ENCODE results near the gene SON.

The SON gene

DNA sequence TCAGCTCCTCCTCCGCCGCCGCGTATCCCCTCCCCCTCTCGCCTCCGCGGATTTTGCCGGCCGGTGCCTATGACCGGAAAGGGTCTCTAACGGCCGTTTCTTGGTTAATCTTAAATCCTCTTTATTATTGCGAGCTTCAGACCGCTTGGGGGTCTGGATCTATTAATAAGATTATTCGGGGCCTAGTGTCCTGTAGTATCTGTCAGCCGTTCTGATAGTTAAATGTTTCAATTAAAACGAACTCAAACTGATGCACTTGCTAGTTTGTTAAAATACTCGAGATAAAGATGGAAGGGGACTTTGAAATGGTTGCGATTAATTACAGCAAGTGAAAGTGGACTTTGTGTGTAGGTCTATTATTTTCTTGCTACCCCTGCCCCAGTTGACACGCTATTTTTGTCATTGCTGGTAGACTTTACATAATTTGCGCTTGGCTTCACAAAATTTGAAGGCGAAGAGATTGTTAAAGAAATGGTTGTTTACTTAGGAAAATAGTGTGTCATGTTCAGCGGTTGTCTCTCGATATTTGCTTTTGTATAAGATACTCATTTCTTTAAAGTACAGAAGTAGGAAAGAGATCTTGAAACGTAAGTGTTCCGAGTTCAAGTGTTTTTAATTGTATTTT lies 779 bp downstream of the SON start:
- DNase-seq, result peak; percentile 53 to 64

DNA sequence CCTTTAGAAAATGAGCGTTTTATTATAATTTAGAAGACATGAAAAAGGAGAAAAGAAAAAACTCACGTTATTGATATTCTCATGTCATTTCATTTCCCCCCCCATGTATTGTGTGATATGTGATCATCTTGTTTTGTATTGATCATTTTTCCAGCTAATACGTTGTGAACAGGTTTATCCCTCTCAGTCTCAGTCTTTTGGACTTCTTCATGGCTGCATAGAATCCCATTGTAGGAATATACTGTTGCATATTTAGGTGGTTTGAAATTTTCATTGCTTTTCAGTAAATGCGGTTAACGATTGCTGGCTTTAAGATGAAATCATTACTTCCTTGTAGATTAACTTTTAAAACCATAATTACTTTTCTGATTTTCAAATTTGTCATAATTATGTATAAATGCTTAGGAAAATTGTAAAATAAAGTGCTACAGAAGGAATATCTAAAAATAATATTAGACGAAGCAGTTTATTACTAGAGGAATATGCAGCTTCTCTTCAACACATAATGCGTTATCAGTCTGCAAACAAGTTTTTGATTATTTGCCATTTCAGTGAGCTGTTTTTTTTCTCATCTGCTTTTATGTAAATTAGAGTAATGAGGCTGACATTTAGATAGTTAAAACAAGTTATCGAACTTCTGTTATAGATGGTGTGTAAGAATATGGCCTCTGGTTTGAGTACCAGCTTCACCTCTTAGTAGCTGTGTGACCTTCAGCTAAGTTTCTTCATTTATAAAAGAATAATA lies 1.8 kb downstream of the SON start:
- no peak for DNase-seq

- DNase-seq, result no peak
Observed at GRCh38 chr21:33546086-33546485, 3.2 kb downstream of the SON start.

GRCh38 chr21:33549848-33550771 lies 7.3 kb downstream of the SON start:
- no peak for DNase-seq

DNA sequence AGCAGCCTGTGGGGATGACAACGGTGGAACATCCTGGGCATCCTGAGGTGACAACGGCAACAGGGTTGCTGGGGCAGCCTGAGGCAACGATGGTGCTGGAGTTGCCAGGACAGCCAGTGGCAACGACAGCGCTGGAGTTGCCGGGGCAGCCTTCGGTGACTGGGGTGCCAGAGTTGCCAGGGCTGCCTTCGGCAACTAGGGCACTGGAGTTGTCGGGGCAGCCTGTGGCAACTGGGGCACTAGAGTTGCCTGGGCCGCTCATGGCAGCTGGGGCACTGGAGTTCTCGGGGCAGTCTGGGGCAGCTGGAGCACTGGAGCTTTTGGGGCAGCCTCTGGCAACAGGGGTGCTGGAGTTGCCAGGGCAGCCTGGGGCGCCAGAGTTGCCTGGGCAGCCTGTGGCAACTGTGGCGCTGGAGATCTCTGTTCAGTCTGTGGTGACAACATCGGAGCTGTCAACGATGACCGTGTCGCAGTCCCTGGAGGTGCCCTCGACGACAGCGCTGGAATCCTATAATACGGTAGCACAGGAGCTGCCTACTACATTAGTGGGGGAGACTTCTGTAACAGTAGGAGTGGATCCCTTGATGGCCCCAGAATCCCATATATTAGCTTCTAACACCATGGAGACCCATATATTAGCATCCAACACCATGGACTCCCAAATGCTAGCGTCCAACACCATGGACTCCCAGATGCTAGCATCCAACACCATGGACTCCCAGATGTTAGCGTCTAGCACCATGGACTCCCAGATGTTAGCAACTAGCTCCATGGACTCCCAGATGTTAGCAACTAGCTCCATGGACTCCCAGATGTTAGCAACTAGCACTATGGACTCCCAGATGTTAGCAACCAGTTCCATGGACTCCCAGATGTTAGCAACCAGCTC lies 8.2 kb downstream of the SON start:
- DNase-seq, result no peak

- DNase-seq, result no peak
Observed at GRCh38 chr21:33551664-33552063, 8.8 kb downstream of the SON start.

GRCh38 chr21:33552093-33552998 lies 9.5 kb downstream of the SON start:
- no peak for DNase-seq

- DNase-seq, result no peak
Observed at GRCh38 chr21:33552999-33553598, 10.3 kb downstream of the SON start.

DNA sequence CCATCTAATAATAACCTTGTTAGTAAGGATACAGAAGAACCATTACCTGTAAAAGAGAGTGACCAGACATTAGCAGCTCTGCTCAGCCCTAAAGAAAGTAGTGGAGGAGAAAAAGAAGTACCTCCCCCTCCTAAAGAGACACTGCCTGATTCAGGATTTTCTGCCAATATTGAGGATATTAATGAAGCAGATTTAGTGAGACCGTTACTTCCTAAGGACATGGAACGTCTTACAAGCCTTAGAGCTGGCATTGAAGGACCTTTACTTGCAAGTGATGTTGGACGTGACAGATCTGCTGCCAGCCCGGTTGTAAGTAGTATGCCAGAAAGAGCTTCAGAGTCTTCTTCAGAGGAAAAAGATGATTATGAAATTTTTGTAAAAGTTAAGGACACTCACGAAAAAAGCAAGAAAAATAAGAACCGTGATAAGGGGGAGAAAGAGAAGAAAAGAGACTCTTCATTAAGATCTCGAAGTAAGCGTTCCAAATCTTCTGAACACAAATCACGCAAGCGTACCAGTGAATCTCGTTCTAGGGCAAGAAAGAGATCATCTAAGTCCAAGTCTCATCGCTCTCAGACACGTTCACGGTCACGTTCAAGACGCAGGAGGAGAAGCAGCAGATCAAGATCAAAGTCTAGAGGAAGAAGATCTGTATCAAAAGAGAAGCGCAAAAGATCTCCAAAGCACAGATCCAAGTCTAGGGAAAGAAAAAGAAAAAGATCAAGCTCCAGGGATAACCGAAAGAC lies 11.6 kb downstream of the SON start:
- no peak for DNase-seq

DNA sequence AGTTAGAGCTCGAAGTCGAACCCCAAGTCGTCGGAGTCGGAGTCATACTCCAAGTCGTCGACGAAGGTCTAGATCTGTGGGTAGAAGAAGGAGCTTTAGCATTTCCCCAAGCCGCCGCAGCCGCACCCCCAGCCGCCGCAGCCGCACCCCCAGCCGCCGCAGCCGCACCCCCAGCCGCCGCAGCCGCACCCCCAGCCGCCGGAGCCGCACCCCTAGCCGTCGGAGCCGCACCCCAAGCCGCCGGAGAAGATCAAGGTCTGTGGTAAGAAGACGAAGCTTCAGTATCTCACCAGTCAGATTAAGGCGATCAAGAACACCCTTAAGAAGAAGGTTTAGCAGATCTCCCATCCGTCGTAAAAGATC lies 12.1 kb downstream of the SON start:
- DNase-seq, result no peak

GRCh38 chr21:33557447-33557846 lies 14.6 kb downstream of the SON start:
- no peak for DNase-seq

GRCh38 chr21:33558777-33559421 lies 16.1 kb downstream of the SON start:
- no peak for DNase-seq

GRCh38 chr21:33559813-33560212 lies 17.0 kb downstream of the SON start:
- DNase-seq, result no peak

DNA sequence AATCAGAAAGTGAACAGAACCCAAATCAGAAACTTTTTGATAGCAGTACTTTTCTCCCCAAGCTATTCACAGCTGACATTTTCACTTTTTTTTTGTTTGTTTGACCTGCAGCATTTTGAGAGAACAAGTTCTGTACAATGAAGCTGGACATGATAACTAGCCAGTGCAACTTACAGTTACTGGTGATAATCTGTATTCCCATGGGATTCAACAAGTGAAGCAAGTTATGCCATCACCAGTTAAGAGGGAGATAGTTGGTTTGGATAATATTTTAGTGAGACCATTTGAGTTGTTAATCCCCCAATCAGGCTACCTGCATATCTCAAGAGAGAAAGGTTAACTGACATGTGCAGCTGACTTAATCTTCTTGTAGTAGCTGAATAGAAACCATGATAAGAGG lies 18.1 kb downstream of the SON start:
- no peak for DNase-seq

GRCh38 chr21:33561373-33561772 lies 18.5 kb downstream of the SON start:
- DNase-seq, result no peak

DNA sequence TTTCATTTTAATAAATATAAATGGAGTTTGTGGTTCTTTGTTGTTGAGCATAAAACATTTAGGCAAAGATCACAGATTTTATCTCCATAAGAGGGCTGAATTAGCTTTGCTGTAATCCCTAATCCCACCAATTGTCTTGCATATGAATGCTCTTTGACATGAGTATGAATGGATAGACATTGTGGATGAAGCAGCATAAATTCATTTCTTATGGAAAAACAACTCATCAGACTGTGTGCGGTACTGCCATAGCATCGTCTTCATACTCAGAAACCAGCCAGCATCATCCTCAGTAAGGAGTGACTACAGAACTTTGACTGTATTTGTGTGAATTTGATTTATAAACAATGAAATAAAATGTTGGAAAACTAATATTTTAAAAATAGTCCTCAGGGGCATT lies 19.6 kb downstream of the SON start:
- DNase-seq, result no peak

DNA sequence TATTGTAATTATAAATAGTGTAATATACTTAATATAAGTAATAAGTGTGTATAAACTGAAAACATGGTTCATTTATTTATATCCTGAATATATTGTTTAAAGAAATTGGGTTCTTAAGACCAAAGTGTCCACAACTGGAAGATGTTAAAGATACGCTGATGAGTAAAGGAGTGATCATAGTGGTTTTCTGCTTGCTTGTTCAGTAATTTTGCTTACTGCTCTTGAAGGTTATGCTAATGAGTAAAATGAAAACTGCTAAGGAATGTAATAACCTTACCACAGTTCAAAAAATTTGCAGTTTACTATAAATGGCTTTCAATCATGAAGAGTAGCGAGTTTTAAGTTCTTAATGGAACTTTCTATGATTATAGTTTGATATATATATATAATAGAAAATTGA lies 23.7 kb downstream of the SON start:
- DNase-seq, result no peak

DNA sequence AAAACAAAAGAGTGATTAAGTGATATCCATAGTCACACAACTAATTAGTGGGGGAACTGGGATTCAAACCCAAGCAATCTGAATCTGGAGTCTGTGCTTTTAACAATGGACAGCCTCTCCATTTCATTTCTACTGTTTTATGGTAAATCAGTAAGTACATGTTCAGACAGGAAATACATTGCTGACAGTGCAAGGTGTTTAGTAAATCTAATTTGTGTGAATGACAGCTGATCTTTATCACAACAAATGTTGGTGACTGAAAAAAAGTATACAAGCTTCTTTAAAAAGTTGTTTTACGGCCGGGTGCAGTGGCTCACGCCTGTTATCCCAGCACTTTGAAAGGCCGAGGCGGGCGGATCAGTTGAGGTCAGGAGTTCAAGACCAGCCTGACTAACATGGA lies 25.1 kb downstream of the SON start:
- DNase-seq, result no peak

- DNase-seq, result no peak
Observed at GRCh38 chr21:33568448-33568847, 25.6 kb downstream of the SON start.

GRCh38 chr21:33569991-33570390 lies 27.2 kb downstream of the SON start:
- DNase-seq, result no peak

All from stimulated activated CD4-positive, alpha-beta T cell treated with anti-CD3 and anti-CD28 coated beads, Interleukin-4, amount 100 ng/mL, for 4 hours (primary cell).